Globus pallidus (tissue), 1 donor: ENCODE results near the gene HTRA3.
"Not testable (repeated sequence)": the region's sequence is repeated elsewhere in the genome, so short reads cannot be mapped to it uniquely, and the experiment has no call there.

Experiments
- DNase-seq: peaks from one replicate; pipeline ENCODE4 v3.0.0-alpha.2; 2015; ENCODE audit warnings: low spot score

The HTRA3 gene

DNA sequence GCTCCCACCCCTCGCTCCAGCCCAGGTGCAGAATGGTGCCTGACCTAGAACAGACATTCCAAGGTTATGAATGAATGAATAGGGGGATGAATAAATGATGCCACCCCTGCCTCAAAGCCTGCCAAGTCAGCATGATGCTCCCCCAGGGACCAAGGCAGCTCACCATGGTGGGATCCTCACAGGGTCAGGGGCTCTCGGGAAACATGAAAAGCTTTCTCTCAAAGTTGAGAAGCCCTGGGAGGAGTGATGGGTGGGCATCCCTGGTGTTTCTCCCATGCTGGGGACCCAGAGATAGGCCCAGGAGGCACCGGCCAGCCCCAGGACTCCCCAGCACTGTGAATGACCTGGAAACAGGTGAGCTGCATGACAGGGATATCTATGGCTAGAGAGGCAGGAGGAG lies 58.9 kb downstream of the HTRA3 start:
- no peak for DNase-seq

DNA sequence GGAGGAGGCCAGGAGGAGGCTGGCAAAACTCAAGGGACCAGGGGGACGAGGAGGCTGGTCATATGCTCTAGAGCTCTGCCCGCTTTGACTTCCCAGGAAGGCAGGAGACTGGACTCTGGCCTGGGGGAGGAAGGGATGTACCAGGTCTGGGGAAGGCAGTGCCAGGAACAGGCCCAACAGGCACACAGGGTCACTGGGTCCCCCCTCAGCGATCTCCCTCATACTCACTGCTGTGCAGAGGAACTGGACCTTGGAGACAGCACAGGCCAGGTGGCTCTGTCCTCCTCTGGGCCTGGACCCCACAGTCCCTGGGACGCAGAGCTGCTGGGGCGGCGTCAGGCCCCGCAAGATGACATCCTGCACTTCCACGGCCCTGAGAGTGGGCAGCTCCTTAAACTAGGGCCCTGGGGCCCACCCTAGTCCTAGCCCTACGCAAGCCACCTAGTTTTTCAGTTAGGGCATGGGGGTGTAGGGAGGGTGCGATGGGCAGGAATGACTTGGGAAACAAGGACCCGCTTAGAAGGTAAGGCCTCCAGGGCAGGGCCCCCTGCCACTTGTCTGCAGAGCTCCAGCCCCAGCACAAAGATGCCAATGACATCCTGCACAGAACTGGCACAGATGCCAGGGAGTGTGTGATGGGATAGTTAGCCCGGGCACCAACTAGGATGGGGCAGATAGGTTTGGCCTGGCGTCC lies 59.5 kb downstream of the HTRA3 start:
- no peak for DNase-seq

DNA sequence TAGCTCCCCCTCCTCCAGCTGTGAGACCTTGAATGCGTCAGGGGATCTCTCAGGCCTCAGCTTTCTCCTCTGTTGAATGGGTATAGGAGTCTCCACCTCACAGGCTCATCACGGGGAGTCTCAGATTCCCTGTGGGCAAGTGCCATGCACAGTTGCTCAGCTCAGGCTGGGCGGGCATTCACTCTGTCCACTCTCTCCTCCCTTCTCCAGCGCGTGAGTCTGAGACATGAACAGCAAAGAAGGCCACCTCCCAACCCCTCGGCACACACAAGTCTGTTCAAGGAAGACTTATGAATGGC lies 60.0 kb downstream of the HTRA3 start:
- no peak for DNase-seq

DNA sequence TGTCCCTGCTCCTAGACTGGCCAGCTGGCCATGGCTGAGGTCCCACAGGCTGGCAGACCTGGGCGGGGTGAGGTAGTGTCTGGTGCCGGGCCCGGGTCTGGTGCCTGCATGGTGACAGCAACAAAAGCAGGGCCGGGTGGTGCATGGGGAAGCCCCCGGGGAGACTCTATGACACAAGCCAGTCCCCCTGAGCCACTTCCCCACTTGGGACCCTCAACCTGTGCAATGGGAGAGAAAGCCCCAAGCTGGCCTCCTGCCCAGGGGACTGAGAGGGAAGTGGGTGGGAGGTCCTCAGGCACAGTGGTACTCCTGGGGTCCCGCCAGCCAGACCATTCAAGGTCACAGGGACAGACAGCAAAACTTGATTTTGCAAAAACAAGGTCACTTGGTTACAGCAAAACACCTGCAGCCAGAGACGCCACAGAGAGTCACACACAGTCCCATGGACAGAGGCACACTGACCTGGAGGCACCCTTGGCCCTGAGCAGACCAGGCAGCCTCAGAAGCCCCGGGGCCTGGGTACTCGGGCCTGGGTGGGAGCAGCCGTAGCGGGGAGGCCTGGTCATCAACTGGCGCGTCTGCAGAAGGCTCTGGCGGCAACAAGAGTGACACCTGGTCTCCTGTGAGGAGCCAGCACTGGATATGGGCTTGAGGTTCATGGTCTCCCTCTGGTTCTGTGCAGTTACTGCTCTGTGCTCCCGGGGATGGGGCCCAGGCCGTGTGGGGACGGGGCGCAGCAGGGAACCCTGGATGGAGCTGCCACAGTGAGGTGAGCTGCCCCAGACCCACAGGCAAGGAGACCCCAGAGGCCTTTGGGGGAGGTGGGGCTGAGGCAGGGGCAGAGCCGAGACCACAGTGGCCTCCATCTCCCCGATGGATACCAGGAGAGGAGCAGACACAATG lies 60.6 kb downstream of the HTRA3 start:
- no peak for DNase-seq

DNA sequence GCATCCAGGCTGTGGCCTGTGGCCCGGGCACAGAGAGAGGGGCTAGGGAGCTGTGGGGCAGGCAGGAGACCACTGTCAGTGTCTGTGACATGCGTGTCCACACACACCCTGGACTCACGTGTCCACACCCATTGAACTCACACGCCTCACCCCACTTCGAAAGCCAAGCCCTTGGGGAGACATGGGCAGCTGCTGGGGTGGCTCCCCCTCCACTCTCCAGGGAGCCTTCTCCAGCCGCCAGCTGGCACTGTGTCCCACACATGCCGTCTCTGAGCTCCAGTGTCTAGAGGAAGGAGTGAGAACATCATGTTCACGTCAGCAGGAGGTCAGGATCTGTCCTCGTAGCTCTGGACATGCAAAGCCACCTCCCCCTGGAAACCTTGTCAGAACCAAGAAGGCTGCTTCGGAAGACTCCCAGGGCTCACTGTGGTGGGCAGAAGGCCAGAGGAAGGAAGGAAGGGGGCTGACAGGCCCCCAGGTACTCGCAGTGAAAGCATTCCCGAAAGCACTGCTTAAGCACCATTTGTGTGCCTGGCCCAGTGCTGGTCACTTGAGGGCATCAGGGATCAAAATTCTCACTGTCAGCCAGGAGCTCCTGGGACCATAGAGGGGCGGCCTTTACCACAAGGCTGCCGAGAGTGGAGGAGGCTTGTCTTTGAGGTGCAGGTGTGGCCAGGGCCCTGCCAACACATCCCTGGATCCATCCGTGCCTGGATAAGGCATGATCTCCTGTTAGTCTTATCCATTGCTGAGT lies 61.4 kb downstream of the HTRA3 start:
- DNase-seq: peak; percentile 49

DNA sequence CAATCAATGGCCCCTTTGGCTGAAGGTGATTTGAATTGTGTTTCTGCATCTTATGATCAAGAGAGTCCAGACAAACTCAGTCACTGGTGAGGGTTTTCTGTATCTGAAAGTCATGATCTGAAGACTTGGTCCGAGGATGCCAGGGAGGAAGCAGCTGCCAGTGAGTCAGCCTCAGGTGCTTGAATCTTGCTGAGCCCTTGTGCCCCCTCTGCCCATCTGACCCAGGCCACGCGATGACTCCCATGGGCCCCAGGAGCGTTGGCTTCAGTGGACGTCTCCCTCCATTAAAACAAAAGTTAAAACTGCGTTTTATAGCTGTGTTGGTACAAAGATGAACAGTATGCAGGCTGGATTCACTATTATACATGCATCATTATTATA lies 62.0 kb downstream of the HTRA3 start:
- DNase-seq: no peak

DNA sequence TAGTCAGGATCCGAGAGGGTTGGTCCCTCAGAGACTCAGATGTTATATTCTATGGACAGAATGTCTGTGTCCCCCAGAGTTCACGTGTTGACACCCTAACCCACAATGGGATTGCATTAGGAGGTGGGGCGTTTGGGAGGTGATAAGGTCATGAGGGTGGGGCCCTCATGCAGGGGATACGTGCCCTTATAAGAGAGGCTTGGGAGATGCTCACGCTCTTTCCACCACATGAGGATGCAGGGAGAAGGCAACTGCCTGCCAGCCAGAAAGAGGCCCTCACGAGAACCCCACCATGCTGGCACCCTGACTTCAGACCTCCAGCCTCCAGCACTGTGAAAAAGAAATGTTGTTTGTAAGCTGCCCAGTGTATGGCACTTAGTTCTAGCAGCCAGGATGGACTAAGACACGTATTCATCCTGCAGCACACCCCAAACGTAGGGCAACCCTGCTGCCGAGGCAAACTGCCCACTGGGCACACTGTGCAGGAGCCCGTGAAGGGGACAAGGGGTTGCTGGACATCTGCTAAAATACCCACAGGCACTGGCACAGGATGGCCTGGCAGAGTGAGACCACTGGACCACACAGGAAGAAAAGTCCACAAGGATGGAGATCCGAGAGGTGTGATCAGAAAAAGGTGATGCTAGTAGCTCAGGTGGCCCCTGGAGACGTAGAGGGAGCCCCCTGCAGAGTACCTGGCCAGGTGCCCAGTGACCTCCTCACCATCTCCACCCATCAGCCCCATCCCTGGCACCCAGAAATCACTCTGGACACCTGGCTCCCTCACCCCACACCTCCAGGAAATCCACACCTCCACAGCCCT lies 62.7 kb downstream of the HTRA3 start:
- no peak for DNase-seq

DNA sequence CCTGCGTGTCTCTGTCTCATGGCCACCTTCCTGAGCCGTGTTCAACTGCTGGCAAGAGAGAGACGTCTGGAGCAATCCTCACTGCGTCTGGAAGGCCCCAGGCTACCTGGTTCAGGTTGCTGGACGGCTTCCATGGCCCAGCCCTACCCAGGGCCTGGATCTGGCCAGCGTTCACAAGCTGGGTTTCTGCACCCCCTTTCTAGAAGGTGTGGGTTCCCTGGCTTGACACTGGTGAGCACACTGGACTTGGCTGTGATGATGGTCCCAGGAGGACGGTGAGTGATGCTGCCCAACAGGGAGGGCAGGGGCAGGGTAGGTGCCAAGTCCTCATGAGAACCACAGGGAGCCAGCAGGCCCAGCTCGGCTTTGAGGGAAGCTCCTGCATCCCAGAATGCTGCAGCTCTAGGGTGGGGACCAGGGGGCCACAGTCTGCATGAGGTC lies 63.4 kb downstream of the HTRA3 start:
- DNase-seq: no peak

DNA sequence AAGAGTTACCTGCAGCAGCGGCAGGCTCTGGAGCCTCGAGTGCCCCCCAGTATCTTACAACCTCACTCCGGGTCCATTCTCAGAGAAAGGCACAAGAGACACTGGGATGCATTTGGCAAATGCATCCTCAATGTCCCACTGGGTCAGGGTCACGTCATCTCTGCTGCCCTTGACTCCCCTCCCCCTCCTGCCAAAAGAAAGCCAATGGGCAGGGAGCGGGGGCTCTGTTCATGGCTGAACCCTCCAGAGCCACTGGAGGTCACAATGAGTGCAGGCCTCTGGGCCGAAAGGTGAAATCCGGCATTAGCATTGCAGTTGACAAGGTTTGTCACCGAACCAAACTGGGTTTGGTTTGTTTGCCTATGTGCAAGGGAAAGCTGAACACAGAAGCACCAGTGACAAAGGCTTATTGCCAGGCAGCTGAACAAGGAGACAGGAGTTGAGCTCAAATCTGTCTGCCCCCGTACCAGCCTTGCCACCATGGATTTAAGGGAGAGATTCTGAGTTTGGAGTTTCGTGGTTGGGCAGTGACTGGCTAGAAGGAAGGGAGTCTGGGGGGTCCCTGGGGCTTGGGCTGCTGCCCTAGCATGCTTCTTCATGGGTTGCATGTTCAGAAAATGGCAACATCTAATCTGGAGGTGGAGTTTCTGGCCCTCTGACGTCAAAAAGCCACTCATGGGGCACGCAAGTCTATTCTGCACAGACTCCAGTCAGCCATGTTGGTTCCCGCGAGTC lies 64.3 kb downstream of the HTRA3 start:
- DNase-seq: no peak

DNA sequence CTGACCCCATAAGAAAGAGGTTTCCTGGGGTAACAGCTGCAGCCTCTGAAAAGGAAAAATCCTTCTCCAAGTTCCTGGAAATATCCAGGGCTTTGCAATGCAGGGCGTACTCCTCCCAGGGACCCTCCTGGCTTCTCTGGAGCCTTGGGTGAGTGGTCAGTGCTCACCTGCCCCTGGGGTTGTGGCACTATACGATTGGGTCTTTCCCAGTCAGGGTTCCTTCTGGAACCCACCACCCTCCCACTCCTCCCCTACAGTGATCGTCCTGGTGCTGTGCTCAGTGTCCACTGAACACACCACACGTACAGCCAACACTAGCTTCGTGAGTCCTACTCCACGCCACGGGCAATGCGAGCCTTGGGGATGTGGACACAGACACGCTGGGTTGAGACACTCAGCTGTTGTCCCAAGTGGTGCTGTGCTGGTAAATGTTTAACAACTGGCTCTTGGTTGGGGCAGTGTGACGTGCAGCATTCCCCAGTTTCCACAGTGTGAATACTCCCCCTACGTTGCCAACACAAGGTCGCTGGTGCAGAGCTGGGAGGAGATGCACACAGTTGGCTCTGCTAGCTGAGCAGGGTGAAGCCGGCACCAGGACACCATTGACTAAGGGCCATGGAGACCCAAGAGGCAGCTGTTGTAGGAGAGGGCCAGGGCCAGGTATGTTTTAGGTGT lies 65.4 kb downstream of the HTRA3 start:
- no peak for DNase-seq

DNA sequence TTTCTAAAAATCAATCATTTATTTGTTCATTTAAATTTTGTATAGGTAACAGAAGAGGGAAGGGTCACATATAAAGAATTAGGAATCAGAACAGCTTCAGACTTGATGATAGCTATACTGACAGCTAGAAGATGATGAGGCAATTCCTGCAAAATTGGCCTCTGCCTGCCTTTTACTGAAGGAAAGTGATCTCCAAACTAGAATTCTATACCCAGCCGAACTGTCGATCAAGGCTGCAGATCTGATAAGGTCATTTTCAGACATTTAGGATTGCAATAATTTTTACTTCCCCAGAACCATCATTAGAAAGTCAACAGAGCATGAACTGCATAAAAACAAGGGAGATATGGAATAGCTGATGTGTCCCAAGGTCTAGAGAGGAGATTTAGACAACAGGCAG lies 66.3 kb downstream of the HTRA3 start:
- no peak for DNase-seq

DNA sequence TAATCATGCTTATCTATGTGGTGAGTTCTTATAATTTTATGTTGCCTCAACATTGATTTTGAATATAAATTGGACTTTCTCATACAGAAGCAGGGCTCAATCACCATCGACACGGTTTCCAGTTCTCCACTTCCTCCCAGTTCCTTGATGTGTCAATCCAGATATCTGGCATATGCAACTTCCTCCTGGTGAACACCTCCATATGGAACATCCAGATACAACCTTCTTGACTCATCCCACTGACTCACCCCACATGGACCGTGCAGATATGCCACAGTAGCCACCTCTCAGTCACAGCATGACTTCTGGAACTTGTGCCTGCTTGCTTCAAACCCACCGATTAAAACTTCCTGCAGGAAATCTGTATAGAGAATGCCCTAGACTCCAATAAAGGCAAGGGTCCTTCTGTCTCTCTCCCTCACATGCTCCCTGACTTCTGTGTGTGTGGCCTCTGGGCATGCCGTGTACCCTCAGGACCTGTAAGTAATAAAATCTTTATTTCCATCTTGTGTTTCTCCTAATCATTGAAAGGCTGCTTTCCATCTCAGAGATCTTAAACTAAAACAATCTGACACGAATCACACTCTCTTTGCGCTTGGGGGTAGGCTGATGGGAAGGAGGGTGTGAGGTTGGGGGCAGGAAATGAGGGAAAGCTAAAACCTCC lies 67.0 kb downstream of the HTRA3 start:
- DNase-seq: no peak

DNA sequence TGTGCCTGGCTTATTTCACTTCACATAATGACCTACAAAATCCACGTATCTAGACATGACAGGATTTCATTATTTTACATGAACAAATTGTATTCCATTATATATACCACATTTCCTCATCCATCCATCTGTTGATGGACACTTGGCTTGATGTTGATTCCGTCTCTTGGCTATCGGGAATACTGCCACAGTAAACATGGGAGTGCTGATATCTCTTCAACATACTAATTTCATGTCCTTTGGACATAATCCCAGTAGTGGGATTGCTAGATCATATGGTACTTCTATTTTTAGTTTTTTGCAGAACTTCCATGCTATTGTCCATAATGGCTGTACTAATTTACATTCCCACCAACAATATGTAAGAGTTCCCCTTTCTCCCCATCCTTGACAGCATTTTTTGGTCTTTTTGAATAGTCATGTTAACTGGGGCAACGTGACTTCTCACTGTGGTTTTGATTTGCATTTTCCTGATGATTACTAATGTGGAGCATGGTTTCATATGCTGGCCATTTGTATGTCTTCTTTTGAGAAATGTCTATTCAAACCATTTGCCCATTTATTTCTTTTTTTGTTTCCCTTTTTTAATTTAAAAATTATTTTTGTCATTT lies 68.9 kb downstream of the HTRA3 start:
- no peak for DNase-seq

DNA sequence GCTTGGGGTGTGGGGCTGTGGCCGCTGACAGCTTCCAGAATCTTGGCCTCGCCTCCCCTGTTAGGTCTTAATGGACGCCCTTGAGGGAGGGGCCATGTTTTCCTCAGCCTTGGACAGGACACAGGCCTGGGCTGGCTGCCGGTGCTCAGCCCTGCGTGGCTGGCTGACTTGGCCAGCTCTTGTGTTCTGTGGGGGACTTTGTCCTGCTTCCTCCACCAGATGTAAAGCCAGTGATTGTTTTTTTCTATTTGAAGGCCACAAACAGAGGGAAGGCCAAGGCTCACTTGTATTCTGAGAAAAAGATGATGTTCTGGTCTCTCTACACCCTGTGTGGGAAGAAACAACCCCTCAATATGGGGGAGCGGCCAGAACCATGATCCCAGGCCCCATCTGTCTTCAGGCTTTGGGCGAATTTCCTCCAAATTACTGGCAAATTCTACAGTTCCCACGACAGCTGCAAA lies 71.3 kb downstream of the HTRA3 start:
- DNase-seq: peak; percentile 85

DNA sequence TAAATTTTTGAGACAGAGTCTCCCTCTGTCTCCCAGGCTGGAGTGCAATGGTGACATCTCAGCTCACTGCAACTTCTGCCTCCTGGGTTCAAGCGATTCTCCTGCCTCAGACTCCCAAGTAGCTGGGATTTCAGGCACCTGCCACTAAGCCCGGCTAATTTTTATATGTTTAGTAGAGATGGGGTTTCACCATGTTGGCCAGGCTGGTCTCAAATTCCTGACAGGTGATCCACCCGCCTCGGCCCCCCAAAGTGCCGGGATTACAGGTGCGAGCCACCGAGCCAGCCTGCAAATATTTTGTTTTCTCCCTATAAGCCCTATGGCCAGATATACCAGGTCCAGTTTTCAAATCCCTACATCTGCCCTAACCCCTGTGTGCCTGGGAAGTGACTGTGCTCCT lies 71.7 kb downstream of the HTRA3 start:
- DNase-seq: not testable (repeated sequence)

DNA sequence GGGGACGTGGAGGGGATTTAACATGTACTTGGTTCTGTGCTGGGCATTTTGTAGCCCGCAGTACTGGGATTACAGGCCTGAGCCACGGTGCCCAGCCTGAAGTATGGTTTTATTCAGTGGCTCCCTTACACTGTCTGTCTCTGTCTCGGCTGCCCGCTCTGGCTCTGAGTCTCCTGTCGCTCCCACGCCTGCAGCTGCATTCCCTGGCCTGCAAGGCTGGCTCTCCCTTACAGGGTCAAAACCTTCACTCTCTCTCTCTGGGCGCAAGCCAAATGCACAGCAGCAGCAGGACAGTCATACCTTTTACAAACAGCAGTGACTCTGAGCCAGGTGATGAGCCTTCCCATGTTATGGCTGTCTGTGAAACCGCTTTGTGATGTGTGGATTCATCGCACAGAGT lies 72.1 kb downstream of the HTRA3 start:
- peak; percentile 60 for DNase-seq

DNA sequence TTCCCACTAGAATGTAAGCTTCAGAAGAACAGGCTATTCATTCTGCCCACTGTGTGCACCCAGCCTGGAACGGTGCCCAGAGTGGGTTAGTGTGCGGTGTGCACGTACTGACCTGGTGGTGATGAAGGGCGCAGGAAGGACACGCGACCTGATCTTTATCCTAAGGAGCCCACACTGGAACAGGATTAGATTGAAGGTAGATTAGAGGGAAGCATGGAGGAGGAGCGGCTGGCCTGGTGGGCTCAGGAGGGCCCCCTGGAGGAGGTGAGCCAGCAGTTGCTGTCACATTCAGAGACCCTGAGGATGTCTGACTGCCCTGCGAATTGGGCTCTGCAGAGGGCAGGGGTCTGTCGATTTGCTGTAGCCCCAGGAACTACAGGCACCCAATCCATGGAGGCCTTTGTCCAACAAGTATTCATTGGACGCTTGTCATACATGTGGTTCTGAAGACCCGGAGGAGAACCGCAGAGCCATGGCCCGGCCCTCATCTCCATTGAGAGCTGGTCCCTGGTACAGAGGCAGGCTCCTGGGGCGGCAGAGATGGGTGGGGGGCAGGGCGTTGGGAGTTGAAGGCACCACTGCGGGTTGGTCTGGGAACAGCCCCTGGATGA lies 73.2 kb downstream of the HTRA3 start:
- no peak for DNase-seq

DNA sequence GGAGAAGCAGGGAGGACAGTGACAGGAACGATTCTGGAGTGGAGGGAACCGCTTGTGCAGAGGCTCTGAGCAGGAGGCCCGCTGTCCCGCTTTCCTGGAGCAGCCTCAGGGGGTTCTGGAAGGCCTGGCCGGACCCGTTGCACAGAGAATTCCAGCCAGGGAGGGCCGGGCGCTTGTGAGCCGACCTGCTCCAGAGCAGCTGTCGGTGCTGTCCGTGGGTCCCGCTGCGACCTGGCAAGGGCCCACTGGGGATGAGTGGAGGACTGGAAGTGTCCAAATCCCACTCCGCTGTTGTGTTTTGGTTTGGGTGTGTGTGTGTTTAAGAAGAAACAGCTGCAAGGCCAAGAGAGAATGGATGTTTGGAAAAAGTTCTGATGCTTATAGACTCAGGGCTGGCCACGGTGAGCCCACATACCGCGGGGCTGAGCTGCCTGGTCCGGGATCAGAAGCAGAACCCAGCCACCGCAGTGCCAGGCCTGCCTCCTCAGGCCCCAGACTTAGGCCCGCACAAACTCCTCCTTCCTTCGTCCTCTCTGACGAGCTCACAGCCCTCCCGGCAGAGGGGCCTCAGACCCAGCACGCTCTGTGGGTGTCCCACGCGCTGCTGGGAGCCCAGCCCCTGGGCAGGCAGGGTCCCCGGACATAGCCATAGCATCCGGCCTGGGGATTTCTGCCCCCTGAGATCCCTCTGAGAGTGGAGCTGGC lies 73.9 kb downstream of the HTRA3 start:
- no peak for DNase-seq

DNA sequence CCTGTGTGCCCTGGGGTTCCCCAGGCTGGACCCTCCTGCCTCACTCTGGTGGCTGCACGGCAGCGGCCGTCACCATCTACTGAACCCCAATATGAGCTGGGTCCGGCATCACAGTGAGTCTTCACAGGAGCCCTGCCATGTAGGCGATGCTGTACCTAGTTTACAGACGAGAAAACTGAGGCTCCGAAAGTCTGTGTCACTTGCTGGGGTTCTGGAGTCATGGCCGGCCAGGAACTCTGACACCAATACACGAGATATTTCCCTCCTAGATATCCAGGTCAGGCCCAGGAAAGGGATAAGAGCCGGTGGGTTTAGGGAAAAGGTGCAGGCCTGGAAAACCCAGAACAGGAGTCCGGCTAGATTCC lies 74.4 kb downstream of the HTRA3 start:
- DNase-seq: no peak
